ENCODE measurements around the gene DNAH2.

Gene DNAH2

DNA sequence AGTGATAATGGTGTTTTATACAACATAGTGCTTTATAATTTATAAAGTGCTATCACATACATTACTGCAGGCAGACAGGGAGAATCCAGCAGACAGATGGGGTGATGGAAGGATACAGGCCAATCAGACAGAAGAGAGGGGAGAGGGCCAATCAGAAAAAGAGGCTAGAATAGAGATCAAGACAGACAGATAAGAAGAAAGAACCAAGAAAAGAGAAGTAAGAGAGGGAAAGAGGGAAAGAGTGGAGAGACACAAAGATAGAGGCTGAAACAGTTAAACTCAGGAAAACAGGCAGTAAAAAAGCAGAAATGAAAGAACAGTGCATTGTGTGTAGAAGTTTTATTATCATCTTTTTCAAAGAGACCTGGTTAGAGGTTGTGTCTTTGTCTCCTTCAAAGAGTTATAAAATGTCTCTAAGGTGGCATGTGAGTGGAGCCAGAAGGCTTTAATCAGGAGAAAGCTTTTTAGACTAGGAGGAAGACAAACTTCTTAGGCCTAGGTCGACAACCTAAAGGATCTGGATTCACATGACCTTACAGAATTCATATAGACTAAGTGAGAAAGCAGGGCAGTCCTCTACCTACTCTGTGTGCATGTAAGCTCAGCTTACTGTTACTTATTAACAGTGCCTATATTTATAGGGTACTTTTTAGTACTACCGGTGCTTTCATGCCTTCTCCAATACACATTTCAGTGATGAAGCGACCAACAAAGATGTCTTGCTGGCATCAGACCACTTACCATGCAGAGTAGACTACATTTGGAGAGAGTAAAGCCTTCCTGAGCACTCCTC is 162.7 kb downstream of the DNAH2 start:
- DNase-seq (ENCODE audit: low read depth), result no peak

DNA sequence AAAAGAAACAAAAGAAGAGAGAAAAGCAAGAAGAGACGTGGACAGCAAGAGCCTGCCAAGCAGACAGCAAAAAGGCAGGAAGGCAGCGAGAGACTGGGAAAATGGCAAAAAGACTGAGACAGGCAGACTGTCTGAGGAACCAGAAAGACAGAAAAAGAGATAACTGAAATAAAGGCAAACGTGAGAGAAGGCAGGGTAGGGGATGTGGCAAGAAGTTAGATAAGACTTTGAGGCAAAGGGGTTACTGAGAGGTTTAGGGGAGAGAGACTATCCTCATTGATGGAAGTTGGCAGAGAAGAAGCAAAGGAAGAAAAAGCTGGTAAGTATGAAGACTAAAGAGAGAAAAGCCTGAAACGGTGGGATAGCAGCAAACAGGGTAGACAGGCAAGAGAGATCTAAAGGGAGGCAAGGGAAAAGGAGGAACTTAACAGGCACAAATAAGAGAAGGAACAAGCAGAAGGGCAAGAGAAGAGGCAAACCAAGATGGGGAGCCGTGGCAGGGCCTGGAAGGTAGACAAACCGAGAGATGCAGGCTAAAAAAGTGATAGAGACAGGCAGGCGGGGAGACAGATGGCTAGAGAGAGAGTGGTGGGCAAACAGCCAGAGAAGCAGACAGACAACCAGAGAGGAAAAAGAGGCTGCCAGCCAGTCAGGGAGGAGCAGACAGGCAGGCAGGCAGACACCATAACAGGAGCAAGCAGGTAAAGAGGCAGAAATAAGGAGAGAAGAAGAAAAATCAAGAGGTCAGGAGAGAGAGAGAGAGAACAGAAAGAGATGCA is 163.9 kb downstream of the DNAH2 start:
- DNase-seq (ENCODE audit: low read depth), result no peak

DNA sequence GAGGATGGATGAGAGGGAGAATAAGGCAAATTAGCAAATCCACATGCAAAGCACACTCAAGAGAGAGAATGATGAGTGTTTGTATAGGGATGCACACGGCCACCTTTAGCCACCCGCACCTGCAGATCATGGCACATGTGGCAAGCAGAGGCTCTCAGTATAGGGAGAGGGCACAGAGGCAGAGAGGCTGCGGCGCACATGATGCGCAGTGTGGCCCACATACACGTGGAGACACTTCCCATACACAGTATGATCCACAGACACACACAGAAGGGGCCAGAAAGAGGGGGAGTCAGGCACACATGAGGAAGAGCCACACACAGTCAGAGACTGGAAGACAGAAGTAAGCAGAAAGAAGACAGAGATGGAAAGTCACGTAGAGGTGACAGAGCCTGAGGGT is 164.5 kb downstream of the DNAH2 start:
- no peak for DNase-seq (ENCODE audit: low read depth)

DNA sequence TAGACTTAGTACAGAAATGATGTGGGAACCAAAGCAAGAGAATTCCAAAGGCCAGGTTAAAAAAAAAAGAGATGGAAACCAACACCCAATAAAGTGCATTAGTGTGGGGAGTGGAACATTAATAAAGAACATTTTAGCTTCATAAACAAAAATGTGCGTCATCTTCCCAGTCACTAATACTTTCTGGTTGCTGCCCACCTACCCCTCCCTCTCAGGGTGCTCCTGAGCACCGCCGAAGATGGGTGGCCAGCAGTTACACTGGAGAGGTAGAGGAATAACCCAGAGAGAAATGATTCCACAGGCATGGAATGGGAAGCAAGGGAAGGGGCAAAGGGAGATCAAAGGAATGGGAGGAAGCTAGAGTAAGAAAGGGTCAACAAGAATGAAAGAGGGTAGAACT is 165.1 kb downstream of the DNAH2 start:
- DNase-seq (ENCODE audit: low read depth), result no peak

Data from fibroblast of gingiva (primary cell).